Measurements from ENCODE around the gene COX7B2. TPM values are rescaled to one million over a fixed set of nuclear protein-coding genes. Genes with fewer than 3 reads are reported as not detected.

The COX7B2 gene
- total and polyA plus RNA-seq, 2 of the 4 experiments (the other 2 are of a cell fraction), result not detected

- no peaks in the 10 kb centered on the region for H3K36me3 ChIP-seq (ENCODE audit: control insufficient read depth, insufficient read depth, low read length)
- H4K20me1 ChIP-seq (ENCODE audit: insufficient read depth, low read length), result no peaks in the 10 kb centered on the region
- DNase-seq, result no peak
- CTCF ChIA-PET, result no interaction called here
- no peak overlapping the region for H3K4me3 ChIP-seq (ENCODE audit: insufficient read depth, low read depth, low read length)
- no peak overlapping the region for H3K27ac ChIP-seq (ENCODE audit: insufficient read depth, low read length)
- no peaks in the 10 kb centered on the region for H3K9me3 ChIP-seq (ENCODE audit: control insufficient read depth, insufficient read depth, low read length)
- intact Hi-C loops (cut with micrococcal nuclease) (no loop called here), in situ Hi-C loops (cut with MboI; ENCODE audit: low sequenced_read_pairs) (no loop called here), dilution Hi-C loops (cut with HindIII; ENCODE audit: low sequenced_read_pairs, unreplicated experiment) (no loop called here)
- no peak overlapping the region for H4K5ac ChIP-seq (ENCODE audit: low read depth, low read length)
- H3K14ac ChIP-seq (replicated peaks; ENCODE audit: low read depth, low read length), result no peak overlapping the region
- no peak overlapping the region for H2AK9ac ChIP-seq (replicated peaks; ENCODE audit: low read depth, low read length, poor library complexity)
- H2BK15ac ChIP-seq (ENCODE audit: low read depth, low read length), result no peak overlapping the region
- no peaks in the 10 kb centered on the region for H3K9me1 ChIP-seq (ENCODE audit: insufficient read depth, low read length)
- no peak overlapping the region for H3K4ac ChIP-seq (ENCODE audit: low read depth, low read length)
- WGBS, 2 experiments (ENCODE audit: extremely low coverage in 2 of 2, insufficient read length in 1 of 2), result 45% methylated on average over 2 of the region's 6 CpGs; no CpG with 5 or more reads in 1 of the 2 experiments
- no peaks in the 10 kb centered on the region for H3K79me1 ChIP-seq (ENCODE audit: low read depth in 1 of 2, low read length in 2 of 2)
- POLR2A ChIA-PET (ENCODE audit: unreplicated experiment), result no interaction called here
- no peak overlapping the region for H2BK120ac ChIP-seq (ENCODE audit: low read depth, low read length)
- no peak overlapping the region for H3K9ac ChIP-seq (ENCODE audit: low read depth, low read length)
- no peak overlapping the region for H3K4me2 ChIP-seq (ENCODE audit: low read depth, low read length)
- H4K91ac ChIP-seq (ENCODE audit: insufficient read depth, low read depth, low read length), result no peak overlapping the region
- H3K4me1 ChIP-seq (ENCODE audit: control insufficient read depth, insufficient read depth, low read length), result no peaks in the 10 kb centered on the region
- H3K18ac ChIP-seq (ENCODE audit: low read depth, low read length), result no peak overlapping the region
- no peak overlapping the region for H2AFZ ChIP-seq (replicated peaks; ENCODE audit: low read length, poor library complexity)
- no TSS peak for BruUV-seq (replicated peaks)
- H2BK5ac ChIP-seq (ENCODE audit: low read depth, low read length, poor library complexity, severe bottlenecking), result no peak overlapping the region
- no peak overlapping the region for H3K56ac ChIP-seq (ENCODE audit: extremely low read depth, insufficient read depth, low read length)
- H2BK20ac ChIP-seq (ENCODE audit: low read depth, low read length), result no peak overlapping the region
- no peaks in the 10 kb centered on the region for H3K27me3 ChIP-seq (ENCODE audit: control insufficient read depth, insufficient read depth, low read length)
- ATAC-seq (ENCODE audit: low read depth), result no peak
- H3K23ac ChIP-seq (ENCODE audit: low read depth, low read length), result no peak overlapping the region
- TF ChIP-seq CHD1 (IDR thresholded peaks at IDR 0.05; ENCODE audit: low read depth, low read length) (no peak), POLR2A (IDR thresholded peaks at IDR 0.05; ENCODE audit: low read depth, low read length) (no peak), RFX5 (IDR thresholded peaks at IDR 0.05; ENCODE audit: low read depth, low read length) (no peak), FOS (IDR thresholded peaks at IDR 0.05; ENCODE audit: low read depth, low read length) (no peak), BHLHE40 (IDR thresholded peaks at IDR 0.05; ENCODE audit: low read depth, low read length) (no peak), RAD21 (IDR thresholded peaks at IDR 0.05; ENCODE audit: low read length) (no peak), MAFK (IDR thresholded peaks at IDR 0.05; ENCODE audit: low read depth, low read length) (no peak), CEBPB (IDR thresholded peaks at IDR 0.05; ENCODE audit: low read depth, low read length) (no peak), SMC3 (IDR thresholded peaks at IDR 0.05; ENCODE audit: low read depth, low read length) (no peak), MAZ (IDR thresholded peaks at IDR 0.05; ENCODE audit: borderline replicate concordance, low read depth, low read length) (no peak), RCOR1 (IDR thresholded peaks at IDR 0.05; ENCODE audit: insufficient replicate concordance, low read length) (no peak), MXI1 (IDR thresholded peaks at IDR 0.05; ENCODE audit: borderline replicate concordance, low read depth, low read length) (no peak), ELK1 (IDR thresholded peaks at IDR 0.05; ENCODE audit: borderline replicate concordance, low read depth, low read length) (no peak)
- H4K8ac ChIP-seq (ENCODE audit: low read depth in 2 of 2, low read length in 2 of 2), result no peak overlapping the region
- H2AK5ac ChIP-seq (ENCODE audit: low read depth, low read length), result no peak overlapping the region
Observed at GRCh38 chr4:46793036-46793435, 116.0 kb downstream of the COX7B2 start.

Data from IMR-90 (cell line).